ENCODE data around the gene ZNF148. TPM values are rescaled to one million over a fixed set of nuclear protein-coding genes. Genes with fewer than 3 reads are reported as not detected.

The ZNF148 gene
- total RNA-seq, 1 donor from 2014 or later, result 16.5 TPM

GRCh38 chr3:125302932-125303331, 72.2 kb downstream of the ZNF148 start:
- no peak for DNase-seq (ENCODE audit: extremely low spot score in 2 of 2)
- Histone ChIP-seq H3K27ac (no peak overlapping the region), H3K4me3 (no peak overlapping the region), H3K27me3 (no peaks in the 10 kb centered on the region), H3K4me1 (peaks cover 22% of the 10 kb centered on the region), H3K9me3 (no peaks in the 10 kb centered on the region), H3K36me3 (no peaks in the 10 kb centered on the region)
- intact Hi-C loops (cut with DNase I), result no loop called here
- TF ChIP-seq POLR2AphosphoS5 (IDR thresholded peaks at IDR 0.05; ENCODE audit: insufficient read depth in 1 of 2, low read depth in 1 of 2) (no peak), CTCF (IDR thresholded peaks at IDR 0.05) (no peak), POLR2A (IDR thresholded peaks at IDR 0.05) (no peak)

- Histone ChIP-seq H3K27me3 (no peaks in the 10 kb centered on the region), H3K36me3 (no peaks in the 10 kb centered on the region), H3K4me3 (no peak overlapping the region), H3K9me3 (no peaks in the 10 kb centered on the region), H3K27ac (no peak overlapping the region), H3K4me1 (peaks cover 18% of the 10 kb centered on the region)
- intact Hi-C loops (cut with DNase I), result no loop called here
- no peak for TF ChIP-seq POLR2AphosphoS5 (IDR thresholded peaks at IDR 0.05; ENCODE audit: insufficient read depth in 1 of 2, low read depth in 1 of 2)
- no peak for TF ChIP-seq CTCF (IDR thresholded peaks at IDR 0.05)
- TF ChIP-seq POLR2A (IDR thresholded peaks at IDR 0.05), result no peak
- DNase-seq (ENCODE audit: extremely low spot score in 2 of 2), result no peak
Observed at GRCh38 chr3:125300416-125300815, 74.7 kb downstream of the ZNF148 start.

- no peaks in the 10 kb centered on the region for H3K27me3 ChIP-seq
- intact Hi-C loops (cut with DNase I), result no loop called here
- no peak overlapping the region for H3K4me3 ChIP-seq
- no peak for TF ChIP-seq POLR2A (IDR thresholded peaks at IDR 0.05)
- TF ChIP-seq POLR2AphosphoS5 (IDR thresholded peaks at IDR 0.05; ENCODE audit: insufficient read depth in 1 of 2, low read depth in 1 of 2), result no peak
- no peak for TF ChIP-seq CTCF (IDR thresholded peaks at IDR 0.05)
- no peaks in the 10 kb centered on the region for H3K36me3 ChIP-seq
- H3K4me1 ChIP-seq, result peaks cover 3% of the 10 kb centered on the region
- DNase-seq (ENCODE audit: extremely low spot score in 2 of 2), result no peak
- H3K27ac ChIP-seq, result no peak overlapping the region
- H3K9me3 ChIP-seq, result no peaks in the 10 kb centered on the region
Observed at GRCh38 chr3:125294411-125294810, 80.7 kb downstream of the ZNF148 start.

- intact Hi-C loops (cut with DNase I), result no loop called here
- H3K27me3 ChIP-seq, result no peaks in the 10 kb centered on the region
- no peak for DNase-seq (ENCODE audit: extremely low spot score in 2 of 2)
- H3K36me3 ChIP-seq, result no peaks in the 10 kb centered on the region
- H3K9me3 ChIP-seq, result no peaks in the 10 kb centered on the region
- no peak overlapping the region for H3K4me3 ChIP-seq
- TF ChIP-seq CTCF (IDR thresholded peaks at IDR 0.05) (no peak), POLR2AphosphoS5 (IDR thresholded peaks at IDR 0.05; ENCODE audit: insufficient read depth in 1 of 2, low read depth in 1 of 2) (no peak), POLR2A (IDR thresholded peaks at IDR 0.05) (no peak)
- H3K27ac ChIP-seq, result no peak overlapping the region
- no peaks in the 10 kb centered on the region for H3K4me1 ChIP-seq
Observed at GRCh38 chr3:125292015-125292414, 83.1 kb downstream of the ZNF148 start.

- DNase-seq (ENCODE audit: extremely low spot score in 2 of 2), result no peak
- H3K36me3 ChIP-seq, result no peaks in the 10 kb centered on the region
- H3K9me3 ChIP-seq, result no peaks in the 10 kb centered on the region
- no peak overlapping the region for H3K4me3 ChIP-seq
- H3K27ac ChIP-seq, result no peak overlapping the region
- H3K27me3 ChIP-seq, result no peaks in the 10 kb centered on the region
- intact Hi-C loops (cut with DNase I), result no loop called here
- H3K4me1 ChIP-seq, result no peaks in the 10 kb centered on the region
- TF ChIP-seq CTCF (IDR thresholded peaks at IDR 0.05) (no peak), POLR2AphosphoS5 (IDR thresholded peaks at IDR 0.05; ENCODE audit: insufficient read depth in 1 of 2, low read depth in 1 of 2) (no peak), POLR2A (IDR thresholded peaks at IDR 0.05) (no peak)
Observed at GRCh38 chr3:125289429-125289981, 85.6 kb downstream of the ZNF148 start.
